Gastrocnemius medialis (tissue), 4 donors: Measurements from ENCODE around the gene METRNL. TPM values are rescaled to one million over a fixed set of nuclear protein-coding genes. Genes with fewer than 3 reads are reported as not detected.
A peak's percentile ranks its signal among the peaks of the same experiment; 100 is the strongest.
"Not testable (repeated sequence)": the region's sequence is repeated elsewhere in the genome, so short reads cannot be mapped to it uniquely, and the experiment has no call there.

ENCODE experiments used
- ATAC-seq, 2 donors: fragments of 150-250 bp; one replicate each; pipeline ENCODE4 v1.9.1; 2016
- DNase-seq, 2 donors: peaks; one replicate each; pipeline ENCODE4 v3.0.0-alpha.2; 2019
- H3K27ac ChIP-seq, 4 donors: fragments of 200-600 bp; sonication (generic); 1 replicate in 1 of 4; 2 replicates in 3 of 4; pipeline ENCODE4 v1.5.1; 2016 to 2018; ENCODE audit warnings: mild to moderate bottlenecking in 2 of 4, moderate library complexity in 1 of 4
- H3K27me3 ChIP-seq, 3 donors: fragments of 200-600 bp; sonication (generic) in 2 of 3; 1 replicate in 1 of 3; 2 replicates in 2 of 3; pipeline versions ENCODE4 v1.5.1 to v1.6.0; 2016 to 2019; ENCODE audit warnings: mild to moderate bottlenecking in 1 of 3, moderate library complexity in 1 of 3
- H3K36me3 ChIP-seq, 2 donors: fragments of 200-600 bp; sonication (generic) in 1 of 2; one replicate each; pipeline ENCODE4 v1.5.1; 2017 to 2018
- H3K4me1 ChIP-seq, 2 donors: fragments of 200-600 bp; sonication (generic) in 1 of 2; one replicate each; pipeline ENCODE4 v1.5.1; 2016 to 2017; ENCODE audit warnings: mild to moderate bottlenecking in 2 of 2
- H3K4me3 ChIP-seq, 4 donors: fragments of 200-600 bp; sonication (generic) in 3 of 4; 1 replicate in 1 of 4; 2 replicates in 3 of 4; pipeline ENCODE4 v1.5.1; 2016 to 2019; ENCODE audit warnings: mild to moderate bottlenecking in 2 of 4
- H3K9me3 ChIP-seq, 3 donors: fragments of 200-600 bp; sonication (generic) in 2 of 3; 1 replicate in 1 of 3; 2 replicates in 2 of 3; pipeline ENCODE4 v1.5.1; 2016 to 2019
- POLR2A ChIP-seq, 2 donors: fragments of 450-650 bp; IDR thresholded peaks; one replicate each; pipeline ENCODE4 v1.6.1; 2017; ENCODE audit warnings: antibody characterized with exemption in 2 of 2, mild to moderate bottlenecking in 2 of 2, moderate library complexity in 2 of 2
- in situ Hi-C, 4 donors: fragments of 200-750 bp; cut with MboI; loops; one replicate each; pipeline versions ENCODE4 v1.15.0 to v1.8.0; 2017; ENCODE audit warnings: low sequenced_read_pairs in 4 of 4
- intact Hi-C: fragments of 100-400 bp; cut with DNase I; formaldehyde crosslinking; loops from one replicate; pipeline ENCODE4 v1.15.1; 2023; ENCODE audit warnings: low total_unique reads
- total RNA-seq, 4 donors: library from RNA; depleted of rRNA; stranded (reverse); fragments of >200 nt; gene quantifications; one replicate each; pipeline versions ENCODE4 v1.1.0 to v1.2.3, GENCODE V29; 2016
- TF ChIP-seq, protein P1 (sequence below), 5 experiments: fragments of 450-650 bp in 3 of 5; fragments of 200-600 bp in 2 of 5; sonication (generic) in 2 of 5; IDR thresholded peaks in 4 of 5; conservative IDR thresholded peaks in 1 of 5; 1 replicate in 4 of 5; 2 replicates in 1 of 5; pipeline ENCODE4 v1.5.1; 2016 to 2019; ENCODE audit warnings: antibody characterized with exemption in 5 of 5, mild to moderate bottlenecking in 3 of 5, moderate library complexity in 3 of 5

Gene METRNL
- 10 to 100 TPM in 3 of 4 donors, 1 to 10 TPM in 1; 6.6 to 19.7 (median 11.1) TPM for total RNA-seq

GRCh38 chr17:83079352-83079747 is at the start of gene METRNL:
TSS of gene METRNL (plus strand) at chr17:83079609. CDS start at chr17:83079816, 207 bp downstream.
- in situ Hi-C loops (no loop called here), intact Hi-C loops (loop anchor here (2.0 kb wide), 1 partner anchor 21 kb away; no protein-coding TSS in a partner anchor)
- TF ChIP-seq, protein P1, sequence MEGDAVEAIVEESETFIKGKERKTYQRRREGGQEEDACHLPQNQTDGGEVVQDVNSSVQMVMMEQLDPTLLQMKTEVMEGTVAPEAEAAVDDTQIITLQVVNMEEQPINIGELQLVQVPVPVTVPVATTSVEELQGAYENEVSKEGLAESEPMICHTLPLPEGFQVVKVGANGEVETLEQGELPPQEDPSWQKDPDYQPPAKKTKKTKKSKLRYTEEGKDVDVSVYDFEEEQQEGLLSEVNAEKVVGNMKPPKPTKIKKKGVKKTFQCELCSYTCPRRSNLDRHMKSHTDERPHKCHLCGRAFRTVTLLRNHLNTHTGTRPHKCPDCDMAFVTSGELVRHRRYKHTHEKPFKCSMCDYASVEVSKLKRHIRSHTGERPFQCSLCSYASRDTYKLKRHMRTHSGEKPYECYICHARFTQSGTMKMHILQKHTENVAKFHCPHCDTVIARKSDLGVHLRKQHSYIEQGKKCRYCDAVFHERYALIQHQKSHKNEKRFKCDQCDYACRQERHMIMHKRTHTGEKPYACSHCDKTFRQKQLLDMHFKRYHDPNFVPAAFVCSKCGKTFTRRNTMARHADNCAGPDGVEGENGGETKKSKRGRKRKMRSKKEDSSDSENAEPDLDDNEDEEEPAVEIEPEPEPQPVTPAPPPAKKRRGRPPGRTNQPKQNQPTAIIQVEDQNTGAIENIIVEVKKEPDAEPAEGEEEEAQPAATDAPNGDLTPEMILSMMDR (IDR thresholded peaks at IDR 0.05 in 4 of 5, conservative IDR thresholded peaks at IDR 0.05 in 1 of 5) = no peak
- TF ChIP-seq POLR2A (IDR thresholded peaks at IDR 0.05) = peak; percentile 63 to 70
- peak in 1 of 2 donors; percentile 58 for DNase-seq
- Histone ChIP-seq H3K36me3 (no peaks in the 10 kb centered on the region), H3K27me3 (peaks cover 9 to 13% (median 13%) of the 10 kb centered on the region in 3 donors), H3K4me1 (peaks cover 3 to 10% of the 10 kb centered on the region in 2 donors), H3K27ac (peak within 1 kb of the TSS; percentile 39 to 64 (median 57)), H3K4me3 (peak within 1 kb of the TSS; percentile 59 to 81 (median 71)), H3K9me3 (no peaks in the 10 kb centered on the region)
- peak; percentile 70 to 72 for ATAC-seq

GRCh38 chr17:83030432-83030831 is 49.0 kb upstream of the METRNL start:
- intact Hi-C loops = no loop called here
- Histone ChIP-seq H3K4me1 (no peaks in the 10 kb centered on the region), H3K36me3 (no peaks in the 10 kb centered on the region), H3K4me3 (no peak overlapping the region), H3K9me3 (no peaks in the 10 kb centered on the region), H3K27me3 (no peaks in the 10 kb centered on the region), H3K27ac (no peak overlapping the region)
- ATAC-seq = no peak
- TF ChIP-seq POLR2A (IDR thresholded peaks at IDR 0.05) = no peak
- TF ChIP-seq, protein P1 (IDR thresholded peaks at IDR 0.05 in 4 of 5, conservative IDR thresholded peaks at IDR 0.05 in 1 of 5) = no peak
- in situ Hi-C loops = no loop called here
- DNase-seq = no peak

GRCh38 chr17:83031321-83031945 is 48.0 kb upstream of the METRNL start:
- intact Hi-C loops (no loop called here), in situ Hi-C loops (no loop called here)
- Histone ChIP-seq H3K9me3 (no peaks in the 10 kb centered on the region), H3K27ac (no peak overlapping the region), H3K4me1 (no peaks in the 10 kb centered on the region), H3K4me3 (no peak overlapping the region), H3K36me3 (no peaks in the 10 kb centered on the region), H3K27me3 (no peaks in the 10 kb centered on the region)
- ATAC-seq (no peak), DNase-seq (no peak)
- TF ChIP-seq, protein P1 (IDR thresholded peaks at IDR 0.05 in 4 of 5, conservative IDR thresholded peaks at IDR 0.05 in 1 of 5) = no peak
- no peak for TF ChIP-seq POLR2A (IDR thresholded peaks at IDR 0.05)

- H3K4me3 ChIP-seq, H3K9me3 ChIP-seq, ATAC-seq, H3K27ac ChIP-seq, in situ Hi-C loops, H3K4me1 ChIP-seq, intact Hi-C loops, H3K36me3 ChIP-seq, H3K27me3 ChIP-seq, DNase-seq: not testable (repeated sequence)
Observed at GRCh38 chr17:83031946-83032451, 47.4 kb upstream of the METRNL start.

GRCh38 chr17:83032781-83033180 is 46.6 kb upstream of the METRNL start:
- TF ChIP-seq, protein P1 (IDR thresholded peaks at IDR 0.05 in 4 of 5, conservative IDR thresholded peaks at IDR 0.05 in 1 of 5) = no peak
- no peak for TF ChIP-seq POLR2A (IDR thresholded peaks at IDR 0.05)
- in situ Hi-C loops (no loop called here), intact Hi-C loops (no loop called here)
- Histone ChIP-seq H3K36me3 (no peaks in the 10 kb centered on the region), H3K27ac (no peak overlapping the region), H3K9me3 (no peaks in the 10 kb centered on the region), H3K4me1 (no peaks in the 10 kb centered on the region), H3K27me3 (no peaks in the 10 kb centered on the region), H3K4me3 (no peak overlapping the region)
- ATAC-seq = no peak
- DNase-seq = no peak
